Smooth muscle cell of the brain vasculature (primary cell): ENCODE results near the gene SYT12.

Experiments used
- DNase-seq: peaks from one replicate; pipeline ENCODE4 v3.0.0-alpha.2; 2012; ENCODE audit warnings: low read depth, low spot score

The SYT12 gene

GRCh38 chr11:67099831-67100324 lies 76.9 kb downstream of the SYT12 start:
- DNase-seq: no peak
